Measurements from ENCODE around the gene ACVRL1. TPM values are rescaled to one million over a fixed set of nuclear protein-coding genes. Genes with fewer than 3 reads are reported as not detected.

ACVRL1 gene
- total RNA-seq, 1 experiment from 2014 or later: not detected

- Mint-ChIP-seq H3K4me1 (ENCODE audit: insufficient read depth, unreplicated experiment) (peaks cover 32% of the 10 kb centered on the region), H3K4me3 (ENCODE audit: unreplicated experiment) (no peak overlapping the region), H3K27ac (ENCODE audit: low read depth, unreplicated experiment) (no peak overlapping the region), H3K27me3 (ENCODE audit: insufficient read depth, unreplicated experiment) (no peaks in the 10 kb centered on the region), H3K9me3 (ENCODE audit: unreplicated experiment) (no peaks in the 10 kb centered on the region), H3K36me3 (ENCODE audit: insufficient read depth, unreplicated experiment) (peaks cover 16% of the 10 kb centered on the region)
- POLR2A ChIA-PET: interaction anchor here (4.5 kb wide), 1 partner anchor 12 kb away, joined by 33 read pairs; no protein-coding TSS in a partner anchor
- intact Hi-C loops (cut with micrococcal nuclease): no loop called here
- no peak for TF ChIP-seq CTCF (IDR thresholded peaks at IDR 0.05; ENCODE audit: unreplicated experiment)
- no peak for DNase-seq (ENCODE audit: unreplicated experiment)
- CTCF ChIA-PET: interaction anchor here (0.5 to 1.1 kb wide), 5 partner anchors 11 to 252 kb away, joined by 3 to 5 read pairs (median 3); no protein-coding TSS in a partner anchor
- BruUV-seq (replicated peaks): no TSS peak
Observed at GRCh38 chr12:51959921-51960320, 52.6 kb downstream of the ACVRL1 start.

GRCh38 chr12:51960488-51960887 is 53.2 kb downstream of the ACVRL1 start:
- ChIA-PET CTCF (interaction anchor here (0.7 to 1.0 kb wide), 4 partner anchors 10 to 252 kb away, joined by 3 to 4 read pairs (median 3); no protein-coding TSS in a partner anchor), POLR2A (interaction anchor here (4.5 kb wide), 1 partner anchor 11 kb away, joined by 33 read pairs; no protein-coding TSS in a partner anchor)
- no peaks in the 10 kb centered on the region for H3K9me3 Mint-ChIP-seq (ENCODE audit: unreplicated experiment)
- H3K36me3 Mint-ChIP-seq (ENCODE audit: insufficient read depth, unreplicated experiment): peaks cover 16% of the 10 kb centered on the region
- no peak overlapping the region for H3K4me3 Mint-ChIP-seq (ENCODE audit: unreplicated experiment)
- no peaks in the 10 kb centered on the region for H3K27me3 Mint-ChIP-seq (ENCODE audit: insufficient read depth, unreplicated experiment)
- intact Hi-C loops (cut with micrococcal nuclease): no loop called here
- TF ChIP-seq CTCF (IDR thresholded peaks at IDR 0.05; ENCODE audit: unreplicated experiment): no peak
- BruUV-seq (replicated peaks): no TSS peak
- H3K27ac Mint-ChIP-seq (ENCODE audit: low read depth, unreplicated experiment): no peak overlapping the region
- no peak for DNase-seq (ENCODE audit: unreplicated experiment)
- H3K4me1 Mint-ChIP-seq (ENCODE audit: insufficient read depth, unreplicated experiment): peaks cover 27% of the 10 kb centered on the region

- ChIA-PET POLR2A (interaction anchor here (4.5 kb wide), 1 partner anchor 11 kb away, joined by 33 read pairs; no protein-coding TSS in a partner anchor), CTCF (interaction anchor here (0.9 to 1.0 kb wide), 2 partner anchors 9 to 10 kb away, joined by 3 to 4 read pairs; no protein-coding TSS in a partner anchor)
- BruUV-seq (replicated peaks): no TSS peak
- H3K4me3 Mint-ChIP-seq (ENCODE audit: unreplicated experiment): no peak overlapping the region
- H3K27me3 Mint-ChIP-seq (ENCODE audit: insufficient read depth, unreplicated experiment): no peaks in the 10 kb centered on the region
- DNase-seq (ENCODE audit: unreplicated experiment): no peak
- intact Hi-C loops (cut with micrococcal nuclease): no loop called here
- no peak for TF ChIP-seq CTCF (IDR thresholded peaks at IDR 0.05; ENCODE audit: unreplicated experiment)
- H3K4me1 Mint-ChIP-seq (ENCODE audit: insufficient read depth, unreplicated experiment): peaks cover 23% of the 10 kb centered on the region
- no peak overlapping the region for H3K27ac Mint-ChIP-seq (ENCODE audit: low read depth, unreplicated experiment)
- H3K9me3 Mint-ChIP-seq (ENCODE audit: unreplicated experiment): no peaks in the 10 kb centered on the region
- H3K36me3 Mint-ChIP-seq (ENCODE audit: insufficient read depth, unreplicated experiment): peaks cover 16% of the 10 kb centered on the region
Observed at GRCh38 chr12:51960890-51961289, 53.6 kb downstream of the ACVRL1 start.

GRCh38 chr12:51961834-51962233 is 54.5 kb downstream of the ACVRL1 start:
- Mint-ChIP-seq H3K27me3 (ENCODE audit: insufficient read depth, unreplicated experiment) (no peaks in the 10 kb centered on the region), H3K4me3 (ENCODE audit: unreplicated experiment) (no peak overlapping the region), H3K36me3 (ENCODE audit: insufficient read depth, unreplicated experiment) (peaks cover 16% of the 10 kb centered on the region), H3K4me1 (ENCODE audit: insufficient read depth, unreplicated experiment) (peaks cover 23% of the 10 kb centered on the region), H3K27ac (ENCODE audit: low read depth, unreplicated experiment) (no peak overlapping the region), H3K9me3 (ENCODE audit: unreplicated experiment) (no peaks in the 10 kb centered on the region)
- TF ChIP-seq CTCF (IDR thresholded peaks at IDR 0.05; ENCODE audit: unreplicated experiment): no peak
- no TSS peak for BruUV-seq (replicated peaks)
- intact Hi-C loops (cut with micrococcal nuclease): no loop called here
- ChIA-PET POLR2A (interaction anchor here (0.7 to 4.5 kb wide), 6 partner anchors 8 to 109 kb away, joined by 3 to 33 read pairs (median 4); partner anchors contain the start of gene ACVR1B), CTCF (interaction anchor here (0.8 to 1.5 kb wide), 6 partner anchors 9 to 137 kb away, joined by 3 to 9 read pairs (median 4); no protein-coding TSS in a partner anchor)
- DNase-seq (ENCODE audit: unreplicated experiment): no peak
